HG02623 (cell line): ENCODE measurements around the gene MED12L.

Source experiments
- ATAC-seq: cut with Tn5 transposase; IDR thresholded peaks from one replicate; pipeline ENCODE4 v1.9.1; 2021; ENCODE audit warnings: moderate library complexity; ENCODE audit not compliant: unreplicated experiment

MED12L gene

GRCh38 chr3:151316267-151316991 is 231.0 kb downstream of the MED12L start, which contains the start of gene GPR87:
GPR87 (minus strand) TSS chr3:151316820; CDS start chr3:151300100, 16,720 bp downstream.
- no peak for ATAC-seq

GRCh38 chr3:151318313-151318712 is 232.8 kb downstream of the MED12L start:
- no peak for ATAC-seq

- ATAC-seq, result no peak
Observed at GRCh38 chr3:151318991-151319390, 233.5 kb downstream of the MED12L start.

GRCh38 chr3:151319628-151320027 is 234.2 kb downstream of the MED12L start:
- ATAC-seq, result no peak

GRCh38 chr3:151320131-151320530 is 234.7 kb downstream of the MED12L start:
- no peak for ATAC-seq

GRCh38 chr3:151321526-151321925 is 236.1 kb downstream of the MED12L start:
- ATAC-seq, result no peak

GRCh38 chr3:151322511-151322910 is 237.0 kb downstream of the MED12L start:
- ATAC-seq, result no peak

- no peak for ATAC-seq
Observed at GRCh38 chr3:151327571-151328198, 242.2 kb downstream of the MED12L start.

GRCh38 chr3:151328298-151328995 is 243.0 kb downstream of the MED12L start:
- no peak for ATAC-seq

GRCh38 chr3:151329363-151329762 is 243.9 kb downstream of the MED12L start, which contains the start of gene P2RY13:
P2RY13 (minus strand) TSS chr3:151329549; CDS start chr3:151329528, 21 bp downstream.
- no peak for ATAC-seq

GRCh38 chr3:151330379-151330778 is 244.9 kb downstream of the MED12L start:
- no peak for ATAC-seq

- ATAC-seq, result no peak
Observed at GRCh38 chr3:151330899-151331298, 245.4 kb downstream of the MED12L start.

- no peak for ATAC-seq
Observed at GRCh38 chr3:151331696-151332095, 246.2 kb downstream of the MED12L start.

GRCh38 chr3:151345859-151346258 is 260.4 kb downstream of the MED12L start:
- no peak for ATAC-seq

GRCh38 chr3:151346292-151346691 is 260.8 kb downstream of the MED12L start:
- no peak for ATAC-seq

- no peak for ATAC-seq
Observed at GRCh38 chr3:151347432-151347831, 262.0 kb downstream of the MED12L start.

GRCh38 chr3:151350656-151351055 is 265.2 kb downstream of the MED12L start:
- no peak for ATAC-seq

GRCh38 chr3:151351219-151351618 is 265.8 kb downstream of the MED12L start:
- ATAC-seq, result peak; percentile 88

GRCh38 chr3:151351648-151352047 is 266.2 kb downstream of the MED12L start:
- no peak for ATAC-seq

- no peak for ATAC-seq
Observed at GRCh38 chr3:151356794-151357462, 271.5 kb downstream of the MED12L start.

GRCh38 chr3:151357463-151357850 is 272.0 kb downstream of the MED12L start:
- ATAC-seq, result no peak
